GM13976 (cell line): Measurements from ENCODE around the gene UNC5C.

Source experiments
- DNase-seq: peaks from one replicate; pipeline ENCODE4 v3.0.0; 2012; ENCODE audit warnings: low spot score
- in situ Hi-C: fragments of 300-500 bp; cut with MboI; formaldehyde crosslinking; loops from one replicate; pipeline ENCODE4 v1.12.0; 2022; ENCODE audit warnings: low sequenced_read_pairs, mixed read lengths, inconsistent platforms; ENCODE audit not compliant: unreplicated experiment
- TF ChIP-seq, protein P1 (sequence below): IDR thresholded peaks from 2 replicates; pipeline ENCODE4 v1.5.1; 2012; ENCODE audit warnings: borderline replicate concordance, mild to moderate bottlenecking; ENCODE audit not compliant: insufficient read depth; ENCODE audit errors: extremely low read depth, missing control alignments, control extremely low read depth

Gene UNC5C

DNA sequence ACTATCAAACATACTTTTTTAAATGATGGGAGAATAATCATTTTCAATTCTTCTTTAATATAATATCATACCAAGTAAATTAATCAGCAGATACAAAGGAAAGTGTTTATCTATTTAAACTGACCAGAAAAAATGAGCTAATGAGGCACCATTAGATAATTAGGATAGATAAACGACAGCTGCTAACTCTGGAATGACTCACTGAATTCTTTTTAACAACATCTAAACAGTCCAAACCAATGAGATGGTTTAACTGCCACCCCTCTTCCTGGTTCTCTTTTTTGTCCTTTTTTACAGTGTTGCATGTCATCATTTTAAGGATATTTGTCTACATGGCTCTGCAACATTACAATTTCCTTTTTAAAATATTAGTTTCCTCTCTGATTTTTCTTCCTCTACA is 41.6 kb downstream of the UNC5C start:
- TF ChIP-seq, protein P1, sequence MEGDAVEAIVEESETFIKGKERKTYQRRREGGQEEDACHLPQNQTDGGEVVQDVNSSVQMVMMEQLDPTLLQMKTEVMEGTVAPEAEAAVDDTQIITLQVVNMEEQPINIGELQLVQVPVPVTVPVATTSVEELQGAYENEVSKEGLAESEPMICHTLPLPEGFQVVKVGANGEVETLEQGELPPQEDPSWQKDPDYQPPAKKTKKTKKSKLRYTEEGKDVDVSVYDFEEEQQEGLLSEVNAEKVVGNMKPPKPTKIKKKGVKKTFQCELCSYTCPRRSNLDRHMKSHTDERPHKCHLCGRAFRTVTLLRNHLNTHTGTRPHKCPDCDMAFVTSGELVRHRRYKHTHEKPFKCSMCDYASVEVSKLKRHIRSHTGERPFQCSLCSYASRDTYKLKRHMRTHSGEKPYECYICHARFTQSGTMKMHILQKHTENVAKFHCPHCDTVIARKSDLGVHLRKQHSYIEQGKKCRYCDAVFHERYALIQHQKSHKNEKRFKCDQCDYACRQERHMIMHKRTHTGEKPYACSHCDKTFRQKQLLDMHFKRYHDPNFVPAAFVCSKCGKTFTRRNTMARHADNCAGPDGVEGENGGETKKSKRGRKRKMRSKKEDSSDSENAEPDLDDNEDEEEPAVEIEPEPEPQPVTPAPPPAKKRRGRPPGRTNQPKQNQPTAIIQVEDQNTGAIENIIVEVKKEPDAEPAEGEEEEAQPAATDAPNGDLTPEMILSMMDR, result no peak
- no peak for DNase-seq
- in situ Hi-C loops, result no loop called here

DNA sequence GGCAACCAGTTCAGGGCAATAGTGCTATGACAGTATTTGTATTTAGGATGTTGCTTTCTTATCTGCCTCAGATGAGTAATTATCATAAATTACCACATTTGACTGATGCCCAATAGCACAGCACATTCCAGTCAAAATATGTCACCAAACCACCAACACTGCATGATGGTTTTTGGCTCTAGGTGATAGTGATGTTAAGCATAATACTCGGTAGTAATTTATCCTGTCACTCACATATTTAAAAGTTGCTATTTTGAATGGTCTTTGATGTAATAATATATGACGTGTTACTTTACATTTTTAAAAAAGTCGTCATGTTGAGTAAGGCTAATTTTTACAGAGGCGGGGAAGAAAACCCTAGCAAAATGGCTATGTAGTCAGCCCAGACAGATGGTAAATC is 42.5 kb downstream of the UNC5C start:
- in situ Hi-C loops, result no loop called here
- no peak for DNase-seq
- TF ChIP-seq, protein P1, result no peak

DNA sequence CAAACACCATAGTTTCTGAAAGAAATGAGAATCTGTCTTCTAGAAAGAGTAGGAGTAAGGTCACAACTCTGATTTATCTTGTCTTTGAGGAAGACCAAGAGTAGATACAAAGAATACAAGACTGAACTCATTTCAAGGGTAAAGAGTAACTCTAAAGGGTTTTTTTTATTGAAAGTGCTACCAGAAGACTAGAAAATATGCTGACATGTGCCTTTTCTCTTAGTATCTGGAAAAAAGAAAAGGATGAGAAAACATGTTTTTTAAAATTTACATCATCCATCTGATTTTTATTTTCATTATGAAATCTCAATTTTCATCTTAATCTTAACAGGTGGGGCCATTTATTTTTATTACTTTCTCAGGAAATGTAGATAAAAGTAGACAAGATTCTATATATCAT is 43.0 kb downstream of the UNC5C start:
- no peak for DNase-seq
- in situ Hi-C loops, result no loop called here
- TF ChIP-seq, protein P1, result no peak

DNA sequence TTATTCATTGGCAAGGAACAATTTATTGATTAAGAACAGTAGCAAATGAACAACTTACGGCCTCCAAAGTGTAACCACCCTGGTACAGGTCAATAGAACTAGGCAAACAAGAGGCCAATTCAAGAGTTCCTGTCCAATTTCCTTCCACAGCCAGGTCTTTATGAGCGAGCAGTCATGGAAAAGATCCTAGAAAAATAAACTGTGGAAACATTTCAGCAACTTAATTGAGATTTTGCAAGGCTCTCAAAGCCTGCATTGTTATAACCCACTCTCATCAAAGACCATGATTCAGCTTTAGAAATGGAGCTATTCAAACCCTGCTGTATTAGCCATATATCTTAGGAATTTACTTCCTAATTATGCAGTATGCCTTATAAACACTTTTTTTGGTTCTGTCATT is 43.6 kb downstream of the UNC5C start:
- TF ChIP-seq, protein P1, result no peak
- no peak for DNase-seq
- in situ Hi-C loops, result no loop called here

DNA sequence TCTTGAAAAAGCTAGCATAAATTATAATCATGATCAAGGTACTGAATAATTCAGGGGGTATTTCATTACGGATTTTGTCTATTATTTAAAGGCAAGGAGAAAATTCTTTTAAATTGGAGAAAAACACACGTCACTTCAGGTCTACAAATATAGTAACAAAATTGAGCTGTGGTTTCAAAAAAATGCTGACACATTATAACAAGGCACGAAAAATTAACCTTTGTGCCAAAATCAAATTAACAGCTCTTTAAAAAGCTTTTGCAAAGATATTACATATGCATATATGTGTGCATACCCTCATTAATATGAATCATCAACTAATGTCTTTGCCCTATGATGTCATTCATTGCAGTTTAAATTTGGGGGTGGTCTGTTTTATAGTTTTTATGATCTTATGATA is 44.3 kb downstream of the UNC5C start:
- no peak for DNase-seq
- TF ChIP-seq, protein P1, result no peak
- in situ Hi-C loops, result no loop called here

DNA sequence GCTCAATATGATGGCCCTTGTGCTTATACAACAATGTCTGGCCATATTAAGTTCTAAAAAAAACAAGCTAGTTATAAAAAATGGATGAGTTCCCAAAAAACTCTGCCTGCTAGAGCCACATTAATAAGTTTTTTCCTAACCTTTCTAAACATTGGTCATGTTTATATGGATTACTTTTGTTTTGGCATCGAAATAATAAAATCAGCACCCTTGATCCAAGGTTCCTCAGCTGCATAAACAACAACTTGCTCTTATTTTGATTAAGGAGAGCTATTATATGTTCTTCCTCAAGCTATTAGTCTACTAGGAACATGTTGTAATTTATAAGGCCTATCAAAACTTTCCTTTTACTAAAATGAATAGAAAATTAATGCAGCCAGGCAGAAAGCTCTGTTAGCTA is 48.4 kb downstream of the UNC5C start:
- DNase-seq, result no peak
- TF ChIP-seq, protein P1, result no peak
- in situ Hi-C loops, result no loop called here

DNA sequence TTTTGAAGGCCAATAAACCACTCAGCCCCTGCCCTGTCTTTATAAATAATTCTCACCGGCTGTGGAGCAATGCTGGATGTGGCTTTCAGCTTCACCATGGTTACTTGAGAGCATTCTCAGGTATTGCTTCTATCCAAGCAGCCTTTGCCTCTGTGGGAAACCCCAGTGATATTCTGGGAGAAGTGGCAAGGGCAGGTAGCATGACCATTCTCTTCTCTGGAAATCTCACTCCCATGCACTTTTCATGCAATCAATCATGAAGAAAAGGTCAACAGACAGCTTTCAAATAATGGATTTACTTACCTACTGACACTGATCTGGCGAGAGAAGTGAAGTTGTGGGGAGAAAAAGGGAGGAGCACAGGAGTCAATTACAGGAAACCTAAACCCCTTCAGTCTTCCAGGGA is 49.5 kb downstream of the UNC5C start:
- TF ChIP-seq, protein P1, result no peak
- no peak for DNase-seq
- in situ Hi-C loops, result no loop called here
